HepG2 (cell line): ENCODE data around the gene PLA1A. TPM values are rescaled to one million over a fixed set of nuclear protein-coding genes. Genes with fewer than 3 reads are reported as not detected.

Source experiments
- ATF7-NPFF ChIP-seq: sonication (generic); formaldehyde crosslinking; IDR thresholded peaks from 2 replicates; pipeline ENCODE4 v1.8.1; 2023; ENCODE audit warnings: mild to moderate bottlenecking, low read depth, missing genetic modification reagents, moderate library complexity
- BCL3 ChIP-seq: sonication (generic); formaldehyde crosslinking; IDR thresholded peaks from 2 replicates; pipeline ENCODE4 v1.5.1; 2020; ENCODE audit warnings: mild to moderate bottlenecking, missing genetic modification reagents, moderate library complexity
- BRD4 ChIP-seq: sonication (generic); formaldehyde crosslinking; IDR thresholded peaks from 2 replicates; pipeline ENCODE4 v1.4.0; 2020; ENCODE audit warnings: missing genetic modification reagents
- CCDC6 ChIP-seq: sonication (generic); formaldehyde crosslinking; IDR thresholded peaks from 2 replicates; pipeline ENCODE4 v1.8.1; 2022; ENCODE audit warnings: mild to moderate bottlenecking, missing genetic modification reagents, moderate library complexity
- FOSL2 ChIP-seq: sonication (generic); formaldehyde crosslinking; IDR thresholded peaks from 2 replicates; pipeline ENCODE4 v1.4.0; 2020; ENCODE audit warnings: missing genetic modification reagents
- NPAS2 ChIP-seq: sonication (generic); formaldehyde crosslinking; IDR thresholded peaks from 2 replicates; pipeline ENCODE4 v1.8.0; 2022; ENCODE audit warnings: mild to moderate bottlenecking, missing genetic modification reagents, borderline replicate concordance
- PATZ1 ChIP-seq: sonication (generic); formaldehyde crosslinking; IDR thresholded peaks from 2 replicates; pipeline ENCODE4 v1.4.0; 2020; ENCODE audit warnings: missing genetic modification reagents
- RAD21 ChIP-seq: fragments of 450-650 bp; formaldehyde crosslinking; IDR thresholded peaks from 2 replicates; pipeline ENCODE4 v1.5.0; 2020; ENCODE audit warnings: mild to moderate bottlenecking
- SP5 ChIP-seq: IDR thresholded peaks from 2 replicates; pipeline ENCODE4 v1.6.1; 2016; ENCODE audit warnings: low read depth, borderline replicate concordance
- STAG1 ChIP-seq: sonication (generic); formaldehyde crosslinking; IDR thresholded peaks from 2 replicates; pipeline ENCODE4 v1.4.0; 2020; ENCODE audit warnings: missing genetic modification reagents
- ZBTB38 ChIP-seq: sonication (generic); formaldehyde crosslinking; IDR thresholded peaks from 2 replicates; pipeline ENCODE4 v1.5.1; 2020; ENCODE audit warnings: mild to moderate bottlenecking, missing genetic modification reagents
- ZKSCAN8 ChIP-seq: IDR thresholded peaks from 2 replicates; pipeline ENCODE4 v1.6.1; 2016; ENCODE audit warnings: borderline replicate concordance, missing genetic modification reagents, missing compliant biosample characterization
- ZNF232 ChIP-seq: sonication (generic); formaldehyde crosslinking; IDR thresholded peaks from 2 replicates; pipeline ENCODE4 v1.4.0; 2020; ENCODE audit warnings: missing genetic modification reagents, borderline replicate concordance
- ZNF430 ChIP-seq: sonication (generic); formaldehyde crosslinking; IDR thresholded peaks from 2 replicates; pipeline ENCODE4 v1.9.0; 2021; ENCODE audit warnings: mild to moderate bottlenecking, missing genetic modification reagents
- polyA plus RNA-seq, 8 experiments: library from polyadenylated mRNA; depleted of rRNA in 3 of 8; stranded (reverse) in 7 of 8; unstranded in 1 of 8; fragments of >200 nt; fragmentation: Illumina TruSeq in 4 of 8; extraction: Trizol in 4 of 8; gene quantifications; 2 replicates each; pipeline versions ENCODE4 v1.2.1 to v1.2.3, GENCODE V29; 2011 to 2016; ENCODE audit warnings: low read depth in 4 of 8, missing spikeins in 1 of 8, mixed read lengths in 1 of 8; ENCODE audit not compliant: insufficient read depth in 1 of 8
- total RNA-seq, 5 experiments: library from RNA; depleted of rRNA; stranded (reverse); fragments of >200 nt; fragmentation: Illumina TruSeq; extraction: Trizol; gene quantifications; 2 replicates each; pipeline ENCODE4 v1.2.3, GENCODE V29; 2016; ENCODE audit warnings: low read depth in 1 of 5
- TF ChIP-seq, protein P1 (sequence below): sonication (generic); formaldehyde crosslinking; IDR thresholded peaks from 2 replicates; pipeline ENCODE4 v1.4.0; 2020; ENCODE audit warnings: missing genetic modification reagents
- TF ChIP-seq, protein P2 (sequence below): sonication (generic); formaldehyde crosslinking; IDR thresholded peaks from 2 replicates; pipeline ENCODE4 v1.5.1; 2020; ENCODE audit warnings: missing genetic modification reagents, mild to moderate bottlenecking, borderline replicate concordance
- TF ChIP-seq, protein P3 (sequence below): sonication (generic); formaldehyde crosslinking; IDR thresholded peaks from 2 replicates; pipeline ENCODE4 v1.5.0; 2020; ENCODE audit warnings: missing genetic modification reagents
- TF ChIP-seq, protein P4 (sequence below): sonication (generic); formaldehyde crosslinking; IDR thresholded peaks from 2 replicates; pipeline ENCODE4 v1.4.0; 2020; ENCODE audit warnings: missing genetic modification reagents

Gene PLA1A
- total and polyA plus RNA-seq, 2 of the 13 experiments (the other 11 are each of a cell fraction or from before 2014, with no cell fraction given), result 0.11 to 0.18 TPM

GRCh38 chr3:119600732-119601131 lies 3.0 kb downstream of the PLA1A start (continued):
- TF ChIP-seq BCL3 (no peak), RAD21 (CRISPR knock-in tag) (peak; percentile 46; the same call in 1 of the 2 replicates), NPAS2 (CRISPR knock-in tag) (no peak), STAG1 (CRISPR knock-in tag) (peak; percentile 60), SP5 (no peak), PATZ1 (CRISPR knock-in tag) (peak; percentile 49; the same call in 1 of the 2 replicates), CCDC6 (CRISPR knock-in tag) (no peak), FOSL2 (CRISPR knock-in tag) (no peak), ATF7-NPFF (no peak), ZNF430 (CRISPR knock-in tag) (no peak), BRD4 (CRISPR knock-in tag) (no peak), ZNF232 (CRISPR knock-in tag) (no peak), ZBTB38 (CRISPR knock-in tag) (no peak), ZKSCAN8 (CRISPR knock-in tag) (no peak)
- TF ChIP-seq, protein P1, sequence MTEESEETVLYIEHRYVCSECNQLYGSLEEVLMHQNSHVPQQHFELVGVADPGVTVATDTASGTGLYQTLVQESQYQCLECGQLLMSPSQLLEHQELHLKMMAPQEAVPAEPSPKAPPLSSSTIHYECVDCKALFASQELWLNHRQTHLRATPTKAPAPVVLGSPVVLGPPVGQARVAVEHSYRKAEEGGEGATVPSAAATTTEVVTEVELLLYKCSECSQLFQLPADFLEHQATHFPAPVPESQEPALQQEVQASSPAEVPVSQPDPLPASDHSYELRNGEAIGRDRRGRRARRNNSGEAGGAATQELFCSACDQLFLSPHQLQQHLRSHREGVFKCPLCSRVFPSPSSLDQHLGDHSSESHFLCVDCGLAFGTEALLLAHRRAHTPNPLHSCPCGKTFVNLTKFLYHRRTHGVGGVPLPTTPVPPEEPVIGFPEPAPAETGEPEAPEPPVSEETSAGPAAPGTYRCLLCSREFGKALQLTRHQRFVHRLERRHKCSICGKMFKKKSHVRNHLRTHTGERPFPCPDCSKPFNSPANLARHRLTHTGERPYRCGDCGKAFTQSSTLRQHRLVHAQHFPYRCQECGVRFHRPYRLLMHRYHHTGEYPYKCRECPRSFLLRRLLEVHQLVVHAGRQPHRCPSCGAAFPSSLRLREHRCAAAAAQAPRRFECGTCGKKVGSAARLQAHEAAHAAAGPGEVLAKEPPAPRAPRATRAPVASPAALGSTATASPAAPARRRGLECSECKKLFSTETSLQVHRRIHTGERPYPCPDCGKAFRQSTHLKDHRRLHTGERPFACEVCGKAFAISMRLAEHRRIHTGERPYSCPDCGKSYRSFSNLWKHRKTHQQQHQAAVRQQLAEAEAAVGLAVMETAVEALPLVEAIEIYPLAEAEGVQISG (CRISPR knock-in tag), result peak; percentile 21; the same call in 1 of the 2 replicates
- TF ChIP-seq, protein P2, sequence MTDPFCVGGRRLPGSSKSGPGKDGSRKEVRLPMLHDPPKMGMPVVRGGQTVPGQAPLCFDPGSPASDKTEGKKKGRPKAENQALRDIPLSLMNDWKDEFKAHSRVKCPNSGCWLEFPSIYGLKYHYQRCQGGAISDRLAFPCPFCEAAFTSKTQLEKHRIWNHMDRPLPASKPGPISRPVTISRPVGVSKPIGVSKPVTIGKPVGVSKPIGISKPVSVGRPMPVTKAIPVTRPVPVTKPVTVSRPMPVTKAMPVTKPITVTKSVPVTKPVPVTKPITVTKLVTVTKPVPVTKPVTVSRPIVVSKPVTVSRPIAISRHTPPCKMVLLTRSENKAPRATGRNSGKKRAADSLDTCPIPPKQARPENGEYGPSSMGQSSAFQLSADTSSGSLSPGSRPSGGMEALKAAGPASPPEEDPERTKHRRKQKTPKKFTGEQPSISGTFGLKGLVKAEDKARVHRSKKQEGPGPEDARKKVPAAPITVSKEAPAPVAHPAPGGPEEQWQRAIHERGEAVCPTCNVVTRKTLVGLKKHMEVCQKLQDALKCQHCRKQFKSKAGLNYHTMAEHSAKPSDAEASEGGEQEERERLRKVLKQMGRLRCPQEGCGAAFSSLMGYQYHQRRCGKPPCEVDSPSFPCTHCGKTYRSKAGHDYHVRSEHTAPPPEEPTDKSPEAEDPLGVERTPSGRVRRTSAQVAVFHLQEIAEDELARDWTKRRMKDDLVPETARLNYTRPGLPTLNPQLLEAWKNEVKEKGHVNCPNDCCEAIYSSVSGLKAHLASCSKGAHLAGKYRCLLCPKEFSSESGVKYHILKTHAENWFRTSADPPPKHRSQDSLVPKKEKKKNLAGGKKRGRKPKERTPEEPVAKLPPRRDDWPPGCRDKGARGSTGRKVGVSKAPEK, result no peak
- TF ChIP-seq, protein P3, sequence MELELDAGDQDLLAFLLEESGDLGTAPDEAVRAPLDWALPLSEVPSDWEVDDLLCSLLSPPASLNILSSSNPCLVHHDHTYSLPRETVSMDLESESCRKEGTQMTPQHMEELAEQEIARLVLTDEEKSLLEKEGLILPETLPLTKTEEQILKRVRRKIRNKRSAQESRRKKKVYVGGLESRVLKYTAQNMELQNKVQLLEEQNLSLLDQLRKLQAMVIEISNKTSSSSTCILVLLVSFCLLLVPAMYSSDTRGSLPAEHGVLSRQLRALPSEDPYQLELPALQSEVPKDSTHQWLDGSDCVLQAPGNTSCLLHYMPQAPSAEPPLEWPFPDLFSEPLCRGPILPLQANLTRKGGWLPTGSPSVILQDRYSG (CRISPR knock-in tag), result no peak
- TF ChIP-seq, protein P4, sequence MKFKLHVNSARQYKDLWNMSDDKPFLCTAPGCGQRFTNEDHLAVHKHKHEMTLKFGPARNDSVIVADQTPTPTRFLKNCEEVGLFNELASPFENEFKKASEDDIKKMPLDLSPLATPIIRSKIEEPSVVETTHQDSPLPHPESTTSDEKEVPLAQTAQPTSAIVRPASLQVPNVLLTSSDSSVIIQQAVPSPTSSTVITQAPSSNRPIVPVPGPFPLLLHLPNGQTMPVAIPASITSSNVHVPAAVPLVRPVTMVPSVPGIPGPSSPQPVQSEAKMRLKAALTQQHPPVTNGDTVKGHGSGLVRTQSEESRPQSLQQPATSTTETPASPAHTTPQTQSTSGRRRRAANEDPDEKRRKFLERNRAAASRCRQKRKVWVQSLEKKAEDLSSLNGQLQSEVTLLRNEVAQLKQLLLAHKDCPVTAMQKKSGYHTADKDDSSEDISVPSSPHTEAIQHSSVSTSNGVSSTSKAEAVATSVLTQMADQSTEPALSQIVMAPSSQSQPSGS (CRISPR knock-in tag), result no peak
